Astrocyte (in vitro differentiated cells and primary cell): ENCODE results near the gene DHRS2. TPM values are rescaled to one million over a fixed set of nuclear protein-coding genes. Genes with fewer than 3 reads are reported as not detected.

Experiments used
- DNase-seq: peaks from one replicate; pipeline ENCODE4 v3.0.0-alpha.2; 2010; ENCODE audit warnings: low read depth
- FAIRE-seq: peaks from 2 replicates; lab custom pipeline; 2011; peaks lifted over from hg19 to GRCh38; lab: Jason Lieb, UNC
- H2AFZ ChIP-seq: 2 replicates; pipeline ENCODE4 v1.6.0; 2012; ENCODE audit warnings: low read depth, low read length, inconsistent platforms
- H3K27ac ChIP-seq: 2 replicates; pipeline ENCODE4 v1.5.1; 2011; ENCODE audit warnings: low read depth, low read length, inconsistent platforms
- H3K27me3 ChIP-seq: 2 replicates; pipeline ENCODE4 v1.6.0; 2011; ENCODE audit warnings: low read length, inconsistent platforms; ENCODE audit not compliant: insufficient read depth
- H3K36me3 ChIP-seq: 2 replicates; pipeline ENCODE4 v1.5.1; 2011; ENCODE audit warnings: low read length, inconsistent platforms; ENCODE audit not compliant: insufficient read depth
- H3K4me1 ChIP-seq: 2 replicates; pipeline ENCODE4 v1.5.1; 2011; ENCODE audit warnings: low read length, inconsistent platforms; ENCODE audit not compliant: insufficient read depth
- H3K4me2 ChIP-seq: 2 replicates; pipeline ENCODE4 v1.6.0; 2012; ENCODE audit warnings: low read length, inconsistent platforms
- H3K4me3 ChIP-seq: 2 replicates; pipeline ENCODE4 v1.5.1; 2011; ENCODE audit warnings: low read depth, mild to moderate bottlenecking, low read length, inconsistent platforms; ENCODE audit not compliant: insufficient read depth
- H3K79me2 ChIP-seq: 2 replicates; pipeline ENCODE4 v1.6.0; 2012; ENCODE audit warnings: mild to moderate bottlenecking, low read length, inconsistent platforms; ENCODE audit not compliant: insufficient read depth
- H3K9ac ChIP-seq: 2 replicates; pipeline ENCODE4 v1.6.0; 2012; ENCODE audit warnings: mild to moderate bottlenecking, low read length, inconsistent platforms
- H3K9me3 ChIP-seq: 2 replicates; pipeline ENCODE4 v1.5.1; 2012; ENCODE audit warnings: low read depth, mild to moderate bottlenecking, low read length, inconsistent platforms; ENCODE audit not compliant: insufficient read depth
- H4K20me1 ChIP-seq: 2 replicates; pipeline ENCODE4 v1.6.0; 2012; ENCODE audit warnings: low read length, inconsistent platforms; ENCODE audit not compliant: insufficient read depth
- H3K27ac Mint-ChIP-seq: one replicate; pipeline ENCODE4 v1.8.0; 2021; ENCODE audit warnings: mild to moderate bottlenecking, mixed read lengths; ENCODE audit not compliant: unreplicated experiment
- H3K27me3 Mint-ChIP-seq: one replicate; pipeline ENCODE4 v1.8.0; 2021; ENCODE audit warnings: low read depth, mixed read lengths; ENCODE audit not compliant: unreplicated experiment
- H3K36me3 Mint-ChIP-seq: one replicate; pipeline ENCODE4 v1.8.0; 2021; ENCODE audit warnings: low read depth, mixed read lengths; ENCODE audit not compliant: unreplicated experiment
- H3K4me1 Mint-ChIP-seq: one replicate; pipeline ENCODE4 v1.8.0; 2021; ENCODE audit warnings: low read depth, mixed read lengths; ENCODE audit not compliant: unreplicated experiment
- H3K4me3 Mint-ChIP-seq: one replicate; pipeline ENCODE4 v1.8.0; 2021; ENCODE audit warnings: mild to moderate bottlenecking, moderate library complexity, mixed read lengths; ENCODE audit not compliant: unreplicated experiment
- H3K9me3 Mint-ChIP-seq: one replicate; pipeline ENCODE4 v1.8.0; 2021; ENCODE audit warnings: mild to moderate bottlenecking, mixed read lengths; ENCODE audit not compliant: unreplicated experiment
- CTCF ChIP-seq: IDR thresholded peaks from 2 replicates; pipeline ENCODE4 v1.5.1; 2011; ENCODE audit warnings: low read depth, mild to moderate bottlenecking, inconsistent platforms, low read length, moderate library complexity; ENCODE audit not compliant: insufficient read depth
- EZH2 ChIP-seq: IDR thresholded peaks from 2 replicates; pipeline ENCODE4 v1.6.1; 2012; ENCODE audit warnings: mild to moderate bottlenecking, low read length, inconsistent platforms; ENCODE audit not compliant: insufficient read depth
- total RNA-seq: library from RNA; stranded (reverse); gene quantifications from 2 replicates; pipeline ENCODE4 v1.2.1, GENCODE V29; 2021

DHRS2 gene
- total RNA-seq, 1 donor from 2014 or later, result 1.1 TPM

- peaks cover 14% of the 10 kb centered on the region for H3K27me3 Mint-ChIP-seq
- FAIRE-seq, result no peak
These were observed 9.3 kb downstream of the DHRS2 start for GRCh38 chr14:23645504-23645811.

DNA sequence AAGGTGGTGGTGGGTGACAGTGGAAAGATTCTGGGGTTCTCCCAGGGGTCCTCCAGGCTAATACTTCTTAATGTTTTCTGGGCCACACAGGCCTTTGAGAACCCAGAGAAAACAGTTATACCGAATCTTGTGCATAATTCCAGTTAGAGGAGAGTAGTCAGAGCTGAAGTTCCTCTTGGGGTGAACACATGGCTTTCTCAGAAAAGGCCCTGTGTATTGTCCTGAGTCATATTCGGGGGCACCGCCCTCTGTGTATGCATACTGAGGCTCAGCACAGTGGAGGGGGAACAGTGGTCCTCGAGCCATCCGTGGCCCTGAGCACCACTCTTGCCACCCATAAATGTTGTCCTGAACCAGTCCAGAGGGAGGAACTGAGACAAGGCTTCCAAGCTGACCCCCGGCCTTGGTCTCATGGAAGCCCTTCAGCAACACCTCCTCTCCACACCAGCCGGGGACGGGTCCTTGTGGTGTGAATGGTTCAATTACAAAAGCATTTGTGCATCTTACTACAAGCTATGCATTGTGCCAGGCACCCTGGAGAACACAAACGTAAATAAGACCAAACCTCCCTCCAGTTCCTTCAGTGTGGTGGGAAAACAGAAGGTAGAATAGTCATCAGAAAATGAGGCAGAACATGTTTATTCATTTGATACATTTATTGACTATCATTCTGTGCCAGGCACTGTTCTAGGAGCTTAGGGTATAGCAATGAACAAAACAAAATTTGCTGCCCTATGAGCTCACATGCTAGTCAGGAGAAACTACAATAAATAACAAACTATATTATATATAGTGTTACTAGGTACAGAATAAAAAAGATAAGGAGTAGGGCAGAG lies 9.9 kb downstream of the DHRS2 start:
- no peaks in the 10 kb centered on the region for H3K4me1 ChIP-seq
- FAIRE-seq, result no peak

More at GRCh38 chr14:23645504-23645811, 9.3 kb downstream of the DHRS2 start:
- H3K36me3 ChIP-seq, result no peaks in the 10 kb centered on the region
- H3K9ac ChIP-seq, result no peak overlapping the region
- peaks cover 7% of the 10 kb centered on the region for H3K4me1 Mint-ChIP-seq
- no peak overlapping the region for H3K27ac Mint-ChIP-seq
- no peak overlapping the region for H3K27ac ChIP-seq
- H2AFZ ChIP-seq, result no peak overlapping the region
- H3K4me3 Mint-ChIP-seq, result no peak overlapping the region
- H3K36me3 Mint-ChIP-seq, result peaks cover 3% of the 10 kb centered on the region
- H3K4me1 ChIP-seq, result no peaks in the 10 kb centered on the region
- DNase-seq, result no peak
- H3K4me2 ChIP-seq, result no peak overlapping the region
- no peaks in the 10 kb centered on the region for H4K20me1 ChIP-seq
- H3K27me3 ChIP-seq, result no peaks in the 10 kb centered on the region
- TF ChIP-seq CTCF (no peak), EZH2 (no peak)
- no peaks in the 10 kb centered on the region for H3K9me3 ChIP-seq
- peaks cover 2% of the 10 kb centered on the region for H3K9me3 Mint-ChIP-seq
- H3K79me2 ChIP-seq, result no peaks in the 10 kb centered on the region
- H3K4me3 ChIP-seq, result no peak overlapping the region

More for the DNA sequence above, 9.9 kb downstream of the DHRS2 start:
- H3K27me3 Mint-ChIP-seq, result peaks cover 20% of the 10 kb centered on the region
- H3K36me3 Mint-ChIP-seq, result peaks cover 3% of the 10 kb centered on the region
- H3K9me3 Mint-ChIP-seq, result peaks cover 2% of the 10 kb centered on the region
- Histone ChIP-seq H3K27me3 (no peaks in the 10 kb centered on the region), H3K9ac (no peak overlapping the region), H3K36me3 (no peaks in the 10 kb centered on the region), H3K9me3 (no peaks in the 10 kb centered on the region), H3K27ac (no peak overlapping the region), H3K4me2 (no peak overlapping the region), H2AFZ (no peak overlapping the region), H3K4me3 (no peak overlapping the region), H3K79me2 (no peaks in the 10 kb centered on the region), H4K20me1 (no peaks in the 10 kb centered on the region)
- TF ChIP-seq EZH2, result no peak
- no peak for TF ChIP-seq CTCF
- H3K4me3 Mint-ChIP-seq, result no peak overlapping the region
- no peak for DNase-seq
- peaks cover 7% of the 10 kb centered on the region for H3K4me1 Mint-ChIP-seq
- H3K27ac Mint-ChIP-seq, result no peak overlapping the region
